SK-N-MC (cell line): Measurements from ENCODE around the gene PLEKHM3.
"Not testable (repeated sequence)": the region's sequence is repeated elsewhere in the genome, so short reads cannot be mapped to it uniquely, and the experiment has no call there.

Source experiments
- EZH2 ChIP-seq: fragments of 200-600 bp; sonication (generic); IDR thresholded peaks from one replicate; pipeline ENCODE4 v1.6.1; 2017; ENCODE audit warnings: antibody characterized with exemption
- FOXP2 ChIP-seq: optimal IDR thresholded peaks from 2 replicates; pipeline ENCODE3; 2011; ENCODE audit warnings: mild to moderate bottlenecking, moderate library complexity; ENCODE audit not compliant: insufficient read depth; ENCODE audit errors: extremely low read length, control extremely low read depth
- POLR2AphosphoS5 ChIP-seq: IDR thresholded peaks from 2 replicates; pipeline ENCODE4 v1.6.1; 2012; ENCODE audit warnings: mild to moderate bottlenecking, low read depth, low read length, borderline replicate concordance

DNA sequence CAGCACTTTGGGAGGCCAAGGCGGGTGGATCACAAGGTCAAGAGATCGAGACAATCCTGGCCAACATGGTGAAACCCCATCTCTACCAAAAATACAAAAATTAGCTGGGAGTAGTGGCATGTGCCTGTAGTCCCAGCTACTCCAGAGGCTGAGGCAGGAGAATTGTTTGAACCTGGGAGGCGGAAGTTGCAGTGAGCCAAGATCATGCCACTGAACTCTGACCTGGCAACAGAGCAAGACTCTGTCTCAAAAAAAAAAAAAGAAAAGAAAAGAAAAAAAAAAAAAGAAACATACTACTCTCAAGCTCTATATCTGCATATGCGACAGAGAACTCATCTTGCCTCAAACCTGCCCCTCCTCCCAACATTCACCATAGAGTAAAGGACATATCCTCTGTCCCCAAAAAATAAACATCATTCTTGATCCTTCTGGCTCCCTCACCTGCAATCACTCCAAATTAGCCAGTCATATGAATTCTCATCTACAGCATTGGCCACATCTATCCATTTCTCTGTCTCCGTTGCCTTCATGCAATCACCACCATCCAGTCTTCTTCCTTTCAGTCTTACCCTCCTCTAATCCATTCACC is 7.1 kb downstream of the PLEKHM3 start:
- TF ChIP-seq EZH2, POLR2AphosphoS5, FOXP2: not testable (repeated sequence)
